Measurements from ENCODE around the gene AKAP13.

DNA sequence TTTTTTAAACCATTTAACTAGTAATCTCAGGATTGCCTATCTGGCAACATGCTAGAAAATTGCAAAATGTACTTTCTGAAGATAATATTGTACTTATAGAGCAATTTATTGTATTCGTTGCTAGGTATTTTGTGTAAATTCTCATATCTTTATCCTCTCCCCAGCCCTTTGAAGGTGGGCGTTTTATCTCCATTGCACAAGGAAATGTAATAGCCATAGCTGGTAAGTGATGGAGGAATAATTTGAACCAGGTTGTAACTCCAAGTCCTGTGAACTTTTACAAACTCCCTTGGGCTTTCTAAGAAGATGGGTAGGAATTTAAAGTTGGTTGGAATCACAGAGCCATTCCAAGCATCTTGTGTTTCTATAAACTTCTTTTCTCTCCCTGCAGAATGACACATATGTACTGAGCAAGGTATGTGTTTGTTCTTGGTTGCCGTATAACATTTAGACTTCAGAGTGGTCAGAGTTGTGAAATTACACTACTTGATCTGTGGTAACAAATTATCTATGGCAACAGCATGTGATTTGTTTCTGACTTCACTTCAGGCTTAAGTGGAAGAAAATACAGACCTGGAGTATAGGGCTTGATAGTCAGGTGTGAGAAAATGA is 170.9 kb downstream of the AKAP13 start:
- TF ChIP-seq CTCF (IDR thresholded peaks at IDR 0.05; ENCODE audit: insufficient read depth, low read length, poor library complexity, severe bottlenecking) (no peak), EZH2phosphoT487 (conservative IDR thresholded peaks at IDR 0.05; ENCODE audit: low read length) (no peak)

Data from SU-DHL-6 (cell line).